CD4-positive, alpha-beta T cell treated with Interleukin-12 subunit alpha and Interleukin-12 subunit beta, for 1 hour (primary cell): ENCODE results near the gene TRMT1.
A peak's percentile ranks its signal among the peaks of the same experiment; 100 is the strongest.
"Not testable (repeated sequence)": the region's sequence is repeated elsewhere in the genome, so short reads cannot be mapped to it uniquely, and the experiment has no call there.

Source experiments
- DNase-seq: peaks from one replicate; pipeline ENCODE4 v3.0.0-alpha.2; 2020

Gene TRMT1

DNA sequence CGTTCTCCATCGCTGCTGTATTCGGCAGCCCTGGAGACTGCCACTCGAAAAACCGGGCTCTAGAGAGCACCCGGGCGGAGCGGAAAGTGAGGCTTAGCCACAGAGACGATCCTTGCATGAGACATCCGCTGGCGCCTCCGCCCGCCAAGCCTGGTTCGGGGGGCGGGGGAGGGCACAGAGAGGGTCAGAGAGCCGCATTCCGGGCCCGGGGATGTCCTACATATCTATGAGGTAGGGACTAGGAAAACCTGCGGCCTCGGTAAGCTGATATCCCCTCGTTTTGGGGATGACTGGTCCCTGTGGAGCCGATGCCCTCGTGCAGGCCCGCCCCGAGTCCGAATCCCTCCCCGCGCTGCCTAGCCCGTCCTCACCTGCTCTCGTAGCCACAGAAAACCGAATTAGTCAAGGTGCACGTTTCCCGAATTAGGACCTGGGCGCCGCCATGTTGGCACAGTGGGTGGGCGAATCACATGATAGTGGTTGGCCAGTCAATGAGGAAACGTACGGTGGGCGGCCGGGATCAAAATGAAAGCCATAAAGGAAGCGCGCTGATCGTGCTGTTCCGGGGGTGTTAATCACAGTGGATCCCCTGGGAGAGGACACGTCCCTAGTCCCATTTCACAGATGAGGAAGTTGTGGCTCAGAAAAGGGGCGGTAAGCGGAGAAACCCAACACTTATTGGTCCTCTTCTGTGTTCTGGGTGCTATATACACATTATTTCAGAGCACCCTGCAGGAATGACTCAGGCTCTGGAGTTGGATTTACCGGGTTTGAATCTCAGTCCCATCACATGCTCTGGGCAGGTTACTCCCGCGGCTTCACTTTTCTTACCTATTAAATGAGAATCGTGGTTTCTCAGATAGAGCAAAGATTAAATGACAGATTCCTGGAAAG, at the start of gene TRMT1:
TRMT1 (minus strand) TSS at position 459 of the 894 bp plus-strand sequence; CDS start at position 118, 341 bp downstream.
- DNase-seq = peak; percentile 90

DNA sequence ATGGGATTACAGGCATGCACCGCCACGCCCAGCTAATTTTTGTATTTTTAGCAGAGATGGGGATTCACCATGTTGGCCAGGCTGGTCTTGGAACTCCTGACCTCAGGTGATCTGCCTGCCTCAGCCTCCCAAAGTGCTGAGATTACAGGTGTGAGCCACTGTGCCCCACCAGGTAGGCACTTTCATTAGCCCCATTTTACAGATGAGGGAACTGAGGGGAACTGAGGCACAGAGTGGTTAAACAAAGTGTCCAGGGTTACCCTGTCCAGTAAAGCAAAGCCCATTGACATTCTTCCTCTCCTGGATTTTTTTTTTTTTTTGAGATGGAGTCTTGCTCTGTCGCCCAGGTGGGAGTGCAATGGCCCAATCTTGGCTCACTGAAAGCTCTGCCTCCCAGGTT, 49.6 kb upstream of the TRMT1 start:
- DNase-seq = not testable (repeated sequence)

DNA sequence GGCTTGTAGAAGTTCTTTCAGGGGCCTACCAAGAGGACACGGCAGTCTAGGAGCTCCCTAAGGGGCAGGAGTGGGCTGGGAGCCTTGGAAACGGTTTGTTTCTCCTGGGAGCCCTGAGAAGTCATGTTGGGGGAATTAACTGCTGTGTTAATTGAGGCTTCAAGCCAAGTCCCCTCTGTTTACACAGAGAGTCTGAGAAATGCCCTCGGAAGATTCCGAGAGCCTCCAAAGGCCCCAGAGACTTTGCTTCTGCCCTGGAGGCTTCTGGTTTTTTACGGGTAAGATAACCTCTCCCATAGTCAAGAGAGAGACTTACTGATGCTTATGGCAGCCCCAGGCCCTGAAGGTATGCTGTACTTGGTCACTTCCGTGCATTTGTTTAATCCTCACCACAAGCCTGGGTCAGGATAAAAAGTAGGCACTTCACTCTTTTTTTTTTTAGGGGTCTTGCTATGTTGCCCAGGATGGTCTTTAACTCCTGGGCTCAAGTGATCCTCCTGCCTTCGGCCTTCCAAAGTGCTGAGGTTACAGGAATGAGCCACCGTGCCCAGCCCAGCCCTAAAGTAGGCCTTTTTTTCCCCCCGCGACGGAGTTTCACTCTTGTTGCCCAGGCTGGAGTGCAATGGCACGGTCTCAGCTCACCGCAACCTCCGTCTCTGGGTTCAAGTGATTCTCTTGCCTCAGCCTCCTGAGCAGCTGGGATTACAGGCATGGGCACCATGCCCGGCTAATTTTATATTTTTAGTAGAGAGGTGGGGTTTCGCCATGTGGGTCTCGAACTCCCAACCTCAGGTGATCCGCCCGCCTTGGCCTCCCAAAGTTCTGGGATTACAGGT, 48.8 kb upstream of the TRMT1 start:
- DNase-seq = no peak

GRCh38 chr19:13164343-13165161, 48.0 kb upstream of the TRMT1 start:
- DNase-seq = peak; percentile 53

GRCh38 chr19:13163609-13164342, 47.2 kb upstream of the TRMT1 start:
- DNase-seq = peak; percentile 44

GRCh38 chr19:13162724-13163608, 46.4 kb upstream of the TRMT1 start:
- DNase-seq = peak; percentile 88

DNA sequence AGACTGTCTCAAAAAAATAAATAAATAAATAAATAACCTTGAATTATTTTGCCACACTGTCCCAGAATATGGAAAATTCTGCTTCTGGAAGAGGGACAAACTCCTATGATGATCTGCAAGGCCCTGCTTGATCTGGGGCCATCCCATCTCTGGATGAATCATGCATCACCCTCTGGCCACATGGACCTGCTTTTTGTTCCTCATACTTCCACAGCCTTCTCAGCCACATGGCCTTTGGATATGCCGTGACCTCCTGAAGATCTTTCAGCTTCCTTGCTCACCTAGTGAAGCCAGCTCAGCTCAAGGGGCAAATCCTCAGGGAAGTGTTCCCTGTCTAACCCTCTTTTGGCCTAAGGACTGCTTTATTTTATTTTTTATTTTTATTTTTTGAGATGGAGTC, 44.0 kb upstream of the TRMT1 start:
- DNase-seq = no peak

- no peak for DNase-seq
Measured at GRCh38 chr19:13159713-13160112, 43.2 kb upstream of the TRMT1 start.

- peak; percentile 88 for DNase-seq
Measured at GRCh38 chr19:13155472-13156359, 39.2 kb upstream of the TRMT1 start.

DNA sequence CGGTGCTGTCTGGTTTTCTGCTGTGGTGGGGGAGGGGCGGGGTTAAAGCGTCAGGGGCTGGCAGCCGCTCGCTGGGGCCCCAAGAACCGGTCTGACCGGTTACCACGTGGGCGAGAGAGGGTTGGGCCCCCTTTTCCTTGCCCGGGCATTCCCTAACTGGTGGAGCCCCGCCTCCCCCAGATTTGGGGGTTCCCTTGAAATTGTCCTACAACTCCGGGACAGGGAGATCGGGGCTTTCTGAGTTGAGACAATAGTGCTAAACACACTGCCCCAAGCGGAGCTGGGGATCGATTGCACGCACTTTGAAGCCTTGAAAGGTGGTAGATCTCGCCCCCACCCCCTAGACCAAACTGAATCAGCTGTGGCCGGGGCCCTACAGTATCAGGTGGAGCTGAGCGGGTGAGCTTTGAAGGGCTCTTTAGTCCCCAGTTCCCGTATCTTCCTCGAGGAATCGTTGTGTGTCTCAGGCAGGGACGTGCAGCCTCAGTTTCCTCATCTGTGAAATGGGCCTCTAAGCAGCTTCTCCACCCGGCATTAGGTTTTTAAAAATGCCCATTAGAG, 38.5 kb upstream of the TRMT1 start:
- DNase-seq = peak; percentile 85

DNA sequence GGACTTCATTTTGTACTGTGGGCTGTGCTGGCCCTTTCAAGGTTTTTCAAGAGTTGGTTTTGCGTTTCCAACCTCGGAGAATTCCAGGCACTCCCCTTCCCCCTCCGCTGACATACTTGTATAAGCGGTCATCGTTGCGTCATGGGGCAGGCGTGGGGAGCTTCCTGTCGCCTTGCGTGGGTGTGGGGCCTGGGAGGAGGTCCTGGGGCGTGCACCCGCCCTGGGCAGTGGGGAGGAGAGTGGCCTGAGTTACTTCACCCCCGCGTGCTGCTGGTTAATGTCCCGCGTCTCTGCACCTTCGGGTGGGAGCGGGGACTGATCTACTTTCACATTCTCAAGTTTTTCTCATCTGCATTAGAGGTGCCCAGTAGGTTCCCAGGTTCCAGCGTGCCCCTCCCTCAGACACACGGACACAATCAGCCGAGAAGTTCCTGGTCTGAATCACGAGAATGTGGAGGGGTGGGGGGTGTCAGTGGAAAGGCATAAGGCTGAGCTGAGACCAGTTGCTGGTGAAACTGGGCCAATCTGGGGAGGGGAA, 37.8 kb upstream of the TRMT1 start:
- DNase-seq = peak; percentile 55

DNA sequence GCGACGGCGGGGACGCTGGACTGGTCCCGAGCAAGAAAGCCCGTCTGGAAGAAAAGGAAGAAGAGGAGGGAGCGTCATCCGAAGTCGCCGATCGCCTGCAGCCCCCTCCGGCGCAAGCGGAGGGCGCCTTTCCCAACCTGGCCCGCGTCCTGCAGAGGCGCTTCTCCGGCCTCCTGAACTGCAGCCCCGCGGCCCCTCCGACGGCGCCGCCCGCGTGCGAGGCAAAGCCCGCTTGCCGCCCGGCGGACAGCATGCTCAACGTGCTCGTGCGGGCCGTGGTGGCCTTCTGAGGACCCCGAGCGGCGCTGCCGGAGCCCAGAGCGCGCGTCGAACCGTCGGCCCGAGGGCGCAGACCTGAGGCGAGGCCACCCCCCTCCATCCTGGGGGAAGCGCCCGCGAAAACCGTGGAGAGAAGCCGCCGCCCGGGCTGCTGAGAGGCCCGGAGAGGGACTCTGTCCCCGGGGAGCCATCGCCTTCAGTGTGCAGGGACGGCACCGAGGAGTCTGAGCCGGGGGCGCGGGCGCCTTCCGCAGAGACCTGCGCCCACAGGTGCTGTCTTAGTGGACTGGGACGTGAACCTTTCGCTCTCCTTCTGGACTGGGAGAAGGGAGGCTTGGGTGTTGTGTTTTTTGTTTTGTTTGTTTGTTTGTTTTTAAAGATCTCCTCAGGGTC, 37.2 kb upstream of the TRMT1 start:
- DNase-seq = no peak

GRCh38 chr19:13152974-13153568, 36.5 kb upstream of the TRMT1 start:
- DNase-seq = peak; percentile 99

- DNase-seq = no peak
Measured at GRCh38 chr19:13152356-13152973, 35.9 kb upstream of the TRMT1 start.

DNA sequence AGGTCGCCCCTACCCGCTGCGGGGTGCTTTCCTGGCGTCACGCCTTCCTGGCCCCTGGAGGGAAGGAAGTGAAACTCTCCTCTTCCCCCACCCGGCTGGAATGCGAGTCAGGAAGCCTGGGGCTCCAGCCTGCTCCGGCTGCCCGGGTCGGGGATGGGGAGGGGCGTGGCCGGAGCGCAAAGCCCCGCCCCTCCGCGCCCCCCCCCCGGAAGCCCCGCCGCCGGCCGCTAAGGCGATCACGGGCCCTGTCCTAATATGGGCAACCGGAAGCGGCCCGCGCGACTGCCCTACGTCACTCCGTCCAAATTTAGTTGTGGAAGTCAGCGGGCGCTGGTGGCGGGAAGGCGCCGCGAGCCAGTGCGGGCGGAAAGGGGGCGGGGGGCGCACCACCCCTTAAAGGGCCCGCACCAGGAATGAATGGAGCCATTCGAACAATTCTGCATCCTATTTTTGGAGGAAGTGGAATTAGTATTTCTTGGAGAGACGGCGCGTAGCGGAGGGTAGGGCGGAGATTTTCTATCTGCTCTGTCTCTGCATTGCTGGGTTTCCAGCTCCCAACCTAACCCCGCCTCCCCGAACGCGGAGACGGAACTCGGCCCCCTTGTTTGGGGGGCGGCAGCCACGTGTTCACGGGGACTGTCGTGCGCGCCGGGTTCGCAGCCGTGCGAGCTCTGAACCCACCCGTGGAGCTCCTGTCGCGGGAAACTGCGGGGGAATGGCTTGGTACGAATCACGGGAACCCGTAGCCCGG, 35.2 kb upstream of the TRMT1 start:
- DNase-seq = peak; percentile 97

DNA sequence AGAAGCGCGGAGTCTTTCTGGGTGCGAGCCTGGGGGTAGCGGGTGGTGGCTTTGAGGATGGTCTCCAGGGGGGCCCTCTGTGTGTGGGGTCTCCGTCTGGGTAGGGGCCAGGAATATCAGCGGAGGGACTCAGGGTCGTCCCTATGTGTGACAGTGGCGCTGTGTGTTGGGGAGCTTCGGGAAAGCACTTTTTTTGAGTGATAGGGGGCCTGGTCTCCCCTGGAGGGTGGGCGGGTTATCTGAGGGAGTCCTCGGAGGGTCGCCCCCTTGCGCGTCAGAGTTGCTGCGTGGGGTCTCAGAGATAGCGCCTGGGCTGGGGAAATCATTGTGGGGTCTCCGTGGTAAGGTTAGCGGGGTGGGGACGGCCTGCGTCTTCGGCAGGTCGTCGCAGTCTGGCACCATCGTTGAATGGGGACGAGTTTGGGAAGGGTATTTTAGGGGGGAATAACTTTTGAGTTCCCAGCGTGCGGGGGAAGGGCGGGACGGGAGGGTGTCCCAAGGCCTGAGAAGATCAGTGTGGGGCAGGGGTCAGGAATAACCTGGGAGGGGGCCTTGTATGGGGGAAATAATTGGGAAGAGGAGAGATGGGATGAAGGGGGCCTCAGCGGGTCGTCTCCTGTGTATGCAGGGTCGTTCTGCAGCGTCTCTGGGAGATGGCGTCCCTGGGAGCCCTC, 34.5 kb upstream of the TRMT1 start:
- DNase-seq = peak; percentile 38
